HG03354 (cell line): ENCODE measurements around the gene ATXN1.
"Not testable (repeated sequence)": the region's sequence is repeated elsewhere in the genome, so short reads cannot be mapped to it uniquely, and the experiment has no call there.

Experiments
- ATAC-seq: cut with Tn5 transposase; IDR thresholded peaks from one replicate; pipeline ENCODE4 v1.9.1; 2021; ENCODE audit warnings: mild to moderate bottlenecking; ENCODE audit not compliant: unreplicated experiment, poor library complexity, severe bottlenecking

ATXN1 gene

DNA sequence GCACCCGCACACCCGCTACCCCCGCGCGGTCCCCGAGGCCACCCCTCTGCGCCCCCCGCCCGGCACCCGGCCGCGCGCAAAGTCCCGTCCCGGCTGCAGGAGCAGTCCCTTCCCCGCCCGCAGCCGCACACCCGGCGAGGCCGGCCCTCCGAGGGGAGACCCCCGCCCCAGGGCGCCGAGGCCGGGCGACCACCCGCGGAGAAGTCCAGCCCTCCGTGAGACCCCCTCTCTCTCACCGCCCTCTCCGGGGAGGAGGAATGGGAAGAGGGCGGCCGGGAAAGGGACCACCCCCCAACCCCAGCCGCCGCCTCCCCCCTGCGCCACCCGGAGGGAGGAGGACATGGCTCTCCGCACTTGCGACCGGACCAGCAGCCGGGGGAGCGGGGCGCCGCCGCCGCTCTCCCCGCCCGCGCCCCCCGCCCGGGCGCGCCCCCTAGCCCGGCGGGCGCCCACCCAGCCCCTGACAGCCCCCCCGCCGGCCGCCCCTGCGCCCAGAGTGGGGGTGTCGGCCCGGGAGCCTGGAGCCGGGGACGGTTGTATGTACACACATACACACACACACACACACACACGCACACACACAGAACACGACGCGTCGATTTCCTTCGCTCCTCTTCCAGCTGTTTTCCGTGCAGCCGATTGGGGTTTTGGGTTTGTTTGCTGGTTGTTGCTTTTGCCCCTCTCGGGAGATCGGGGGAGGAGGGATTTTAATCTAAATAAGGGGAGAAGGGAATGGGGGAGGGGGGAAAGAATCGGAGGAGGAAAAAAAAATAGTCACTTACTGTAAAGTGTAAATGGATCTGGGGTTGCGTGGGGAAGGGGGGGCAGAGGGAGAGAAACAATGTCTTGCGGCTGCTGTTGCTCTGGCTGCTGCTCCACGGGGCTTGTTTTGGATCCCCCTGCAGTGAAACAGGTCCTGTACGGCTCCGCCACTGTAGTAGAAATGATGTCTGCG lies at the start of gene ATXN1:
TSS of gene ATXN1 (minus strand) at position 945 of the 955 bp plus-strand sequence.
- no peak for ATAC-seq

DNA sequence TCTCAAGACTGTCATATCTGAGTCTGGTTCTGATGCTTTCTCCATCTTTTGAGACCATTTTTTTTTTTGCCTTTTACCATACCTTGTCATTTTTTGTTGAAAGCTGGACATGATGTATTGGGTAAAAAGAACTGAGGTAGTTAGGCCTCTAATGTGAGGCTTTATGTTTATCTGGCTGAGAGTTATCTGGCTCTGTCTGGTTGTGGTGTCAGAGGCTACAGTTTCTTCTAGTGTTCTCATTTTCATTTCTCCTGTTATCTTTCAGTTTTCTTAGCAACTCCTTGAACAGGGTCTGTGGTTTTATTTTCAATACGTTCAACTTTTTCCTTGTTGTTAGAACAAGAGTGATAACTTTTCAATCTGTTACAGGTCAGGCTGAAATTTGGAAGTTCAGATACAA lies 49.2 kb upstream of the ATXN1 start:
- ATAC-seq, result no peak

DNA sequence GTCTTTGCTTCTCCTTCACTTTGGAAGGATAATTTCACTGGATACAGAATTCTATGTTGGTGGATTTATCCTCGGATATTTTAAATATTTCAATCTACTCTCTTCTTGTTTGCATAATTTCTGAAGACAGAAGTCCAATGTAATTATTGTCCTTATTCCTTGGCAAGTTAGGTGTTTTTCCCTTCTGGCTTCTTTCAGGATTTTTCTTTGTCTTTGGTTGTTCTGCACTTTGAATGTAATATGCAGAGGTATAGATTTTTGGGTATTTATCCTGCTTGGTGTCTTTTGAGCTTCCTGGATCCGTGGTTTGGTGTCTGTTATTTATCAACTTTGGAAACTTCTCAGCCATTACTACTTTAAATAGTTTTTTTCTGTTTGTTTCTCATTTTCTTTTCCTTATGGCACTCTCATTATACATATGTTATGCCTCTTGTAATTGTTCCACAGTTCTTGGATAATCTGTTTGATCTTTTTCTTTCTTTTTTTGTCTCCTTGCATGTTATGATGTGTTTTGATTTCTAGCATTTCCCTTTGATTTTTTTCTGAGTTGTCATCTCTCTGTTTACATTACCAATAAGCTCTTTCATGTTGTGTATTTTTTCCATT lies 48.6 kb upstream of the ATXN1 start:
- no peak for ATAC-seq

DNA sequence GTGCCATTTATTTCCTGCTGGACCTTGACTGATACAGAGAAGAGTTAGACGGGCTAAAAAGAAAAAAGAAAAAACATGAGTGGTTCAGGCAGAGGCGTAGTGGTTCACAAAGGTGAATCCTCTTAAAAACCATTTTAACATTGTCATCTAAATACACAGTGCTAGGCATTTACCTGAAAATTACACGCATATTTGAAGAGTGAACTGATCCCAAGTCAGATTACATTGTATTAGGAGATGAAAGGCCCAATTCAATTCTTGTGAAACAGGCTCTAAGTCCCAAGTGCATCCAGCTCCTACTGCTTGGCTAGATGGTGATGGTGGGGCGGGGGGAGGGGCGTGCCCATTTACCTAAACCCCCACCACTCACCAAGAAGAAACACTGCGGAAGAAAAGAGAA lies 46.7 kb upstream of the ATXN1 start:
- no peak for ATAC-seq

DNA sequence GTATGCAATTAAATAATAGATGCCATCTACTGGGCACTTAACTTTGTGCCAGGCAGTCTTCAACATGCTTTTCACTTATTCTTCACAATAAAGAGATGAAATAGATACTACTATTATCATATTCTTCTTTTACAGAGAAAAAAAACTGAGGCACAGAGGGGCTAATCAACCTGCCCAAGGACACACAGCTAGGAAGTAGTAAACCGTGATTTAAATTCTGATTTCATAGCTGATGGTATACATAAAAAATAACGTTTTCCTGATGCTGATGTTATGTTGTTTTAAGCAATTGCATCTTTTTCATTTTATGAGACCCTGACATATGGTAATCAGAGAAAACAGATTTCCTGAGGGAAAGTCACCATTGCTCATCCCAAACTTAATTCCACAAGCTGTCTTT lies 45.1 kb upstream of the ATXN1 start:
- no peak for ATAC-seq

DNA sequence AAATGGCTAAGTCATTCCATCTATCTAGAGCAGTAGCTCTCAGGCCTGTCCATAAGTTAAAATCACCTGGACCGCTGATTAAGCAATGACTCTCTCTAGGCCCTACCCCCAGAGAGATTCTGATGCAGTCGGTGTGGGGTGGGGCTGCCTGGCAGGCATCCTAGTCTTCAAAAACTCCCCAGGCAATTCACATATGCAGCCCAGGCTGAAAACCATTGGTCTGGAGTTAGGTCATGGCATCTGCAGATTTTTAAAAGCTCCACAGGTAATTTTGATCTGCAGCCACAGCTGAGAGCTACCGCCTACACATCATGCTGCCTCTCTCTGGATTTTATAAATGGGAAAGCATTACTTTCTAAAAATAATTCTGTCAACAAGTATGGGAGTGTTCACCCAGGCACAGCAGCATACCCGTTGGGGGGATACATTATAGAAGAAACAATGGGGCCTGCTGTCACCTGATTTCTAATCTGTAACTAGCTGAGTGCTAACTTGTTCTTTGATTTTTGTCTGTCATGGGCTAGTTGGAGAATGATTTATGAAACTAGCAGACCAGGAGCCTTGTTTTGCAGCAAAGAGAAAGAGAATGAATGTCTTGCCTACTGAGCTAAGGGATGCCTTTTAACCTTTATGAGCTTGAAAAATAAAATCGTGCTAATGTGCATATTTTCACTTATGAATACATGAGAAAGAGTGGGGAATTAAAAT lies 44.1 kb upstream of the ATXN1 start:
- no peak for ATAC-seq

DNA sequence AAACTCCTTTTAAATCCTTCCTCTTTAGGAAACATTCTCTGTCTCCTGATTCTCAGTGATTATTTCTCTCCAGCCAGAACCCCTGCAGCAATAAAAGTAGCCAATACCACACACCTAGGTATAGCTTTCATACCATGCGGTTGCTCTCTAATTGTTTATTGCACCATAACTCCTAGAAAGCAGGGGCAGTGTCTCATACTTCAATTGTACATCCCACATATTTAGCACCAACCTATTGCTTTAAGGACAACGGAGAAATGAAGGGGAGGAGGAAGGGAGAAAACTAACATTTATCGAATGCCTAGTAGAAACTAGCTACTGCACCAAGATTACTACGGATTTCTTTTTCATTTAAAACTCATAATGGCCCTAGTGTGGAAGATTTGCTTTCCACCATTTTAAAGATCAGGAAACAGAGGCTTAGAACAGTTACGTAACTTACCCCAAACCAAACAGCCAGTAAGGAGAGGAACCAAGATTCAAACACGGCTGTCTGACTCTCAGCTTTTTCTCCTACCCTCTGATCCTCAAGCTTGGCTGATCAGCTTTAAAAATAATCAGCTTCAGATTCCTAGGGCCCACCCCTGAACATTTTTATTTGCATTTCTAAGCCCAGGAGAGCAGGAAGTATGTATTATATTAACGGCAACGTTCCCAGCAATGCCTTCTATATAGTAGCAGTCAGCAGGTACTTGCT lies 43.4 kb upstream of the ATXN1 start:
- no peak for ATAC-seq

DNA sequence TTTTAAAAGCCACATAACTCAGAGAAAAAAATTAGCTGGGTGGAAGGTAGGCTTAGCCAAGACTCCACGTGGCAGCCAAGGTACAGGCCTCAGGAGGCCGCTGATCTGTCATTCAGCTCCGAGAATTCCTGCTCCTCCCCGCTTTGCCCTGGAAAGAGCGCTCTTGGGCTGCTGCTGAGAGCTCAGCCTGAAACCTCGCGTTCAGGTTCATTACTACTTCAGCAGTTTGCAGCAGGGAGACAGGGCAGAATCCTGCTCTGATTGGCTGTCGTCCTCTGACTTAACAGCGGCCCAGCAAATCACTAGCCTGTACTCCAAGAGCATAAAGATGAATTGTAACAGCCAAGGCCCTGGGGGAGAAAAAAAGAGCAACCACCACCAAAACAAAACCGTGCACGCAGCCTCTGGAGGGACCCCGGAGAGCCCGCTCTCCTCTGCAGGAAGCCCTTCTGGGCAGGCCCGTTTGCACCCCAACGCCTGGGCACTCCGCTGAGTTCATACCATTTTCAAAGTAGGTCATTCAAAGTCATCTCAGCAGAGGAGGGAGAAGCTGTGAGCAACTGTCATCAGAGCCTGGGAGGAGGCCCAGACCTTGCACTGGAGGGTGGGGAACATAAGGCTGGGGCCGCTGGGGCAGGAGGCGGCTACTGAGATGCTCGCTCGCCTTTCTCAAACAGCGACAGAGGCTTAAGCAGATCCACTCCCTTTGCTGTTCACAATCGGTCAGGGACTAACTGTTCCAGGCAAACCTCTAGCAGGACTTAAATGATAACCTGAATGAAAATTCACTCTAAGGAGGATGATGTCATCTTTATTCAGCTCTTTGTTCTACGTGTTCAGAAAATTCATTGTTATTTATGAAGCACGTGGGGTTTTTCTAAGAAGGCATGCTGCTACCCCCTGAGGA lies 42.3 kb upstream of the ATXN1 start:
- no peak for ATAC-seq

DNA sequence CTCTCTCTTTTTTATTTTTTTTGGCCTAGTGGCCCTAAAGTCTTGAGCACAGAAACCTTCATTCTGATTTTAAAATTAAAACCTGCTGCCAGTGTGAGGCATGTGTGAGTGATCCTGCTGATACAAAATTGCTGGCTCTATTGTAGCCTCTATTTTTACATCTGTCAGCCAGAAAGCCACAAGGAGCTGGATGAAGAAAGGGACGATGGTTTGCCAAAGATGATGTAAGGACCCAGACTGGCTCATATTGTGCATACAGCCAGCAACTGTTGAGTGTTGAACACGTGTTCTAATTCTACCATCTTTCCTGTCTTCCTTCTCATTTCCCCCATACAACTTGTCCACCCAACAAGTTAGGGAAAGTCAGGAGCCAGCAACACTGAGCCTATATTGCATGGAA lies 40.8 kb upstream of the ATXN1 start:
- no peak for ATAC-seq

DNA sequence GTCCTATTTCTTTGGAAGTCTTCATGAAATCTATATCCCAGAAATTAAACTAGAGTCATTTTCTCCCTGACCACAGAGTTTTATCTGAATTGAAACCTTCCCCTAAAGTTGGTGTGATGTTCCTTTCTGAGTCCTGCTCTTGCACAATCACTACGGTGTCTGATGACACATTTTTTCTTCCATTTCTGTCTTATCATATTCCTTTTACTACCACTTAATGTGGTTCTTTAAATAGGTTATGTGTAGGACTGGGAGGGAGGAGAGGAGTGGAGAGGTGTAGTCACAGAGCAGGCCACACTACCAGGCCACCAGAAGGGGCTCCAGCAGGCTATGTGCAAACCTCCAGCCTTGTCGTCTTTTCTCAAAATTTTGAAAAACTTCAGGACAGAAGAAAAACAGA lies 39.7 kb upstream of the ATXN1 start:
- ATAC-seq, result no peak

DNA sequence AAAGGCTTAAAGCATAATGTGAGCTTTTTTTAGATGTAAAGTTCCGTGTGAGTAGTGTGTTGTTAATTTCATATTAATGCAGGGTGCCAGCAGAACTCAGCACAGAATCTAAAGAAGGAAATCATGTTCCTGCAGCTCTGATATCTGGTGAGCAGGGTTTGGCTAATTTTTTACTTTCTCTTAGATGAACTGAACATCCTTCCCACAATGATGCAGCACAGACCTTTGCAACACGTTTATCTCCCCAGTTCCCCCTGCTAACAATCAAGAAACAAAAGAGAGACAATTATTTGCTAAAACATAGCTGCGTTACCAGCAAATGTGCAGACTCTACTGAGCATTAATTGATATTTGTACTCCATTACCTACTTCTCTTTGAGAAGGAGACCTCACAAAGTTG lies 39.1 kb upstream of the ATXN1 start:
- ATAC-seq, result no peak

DNA sequence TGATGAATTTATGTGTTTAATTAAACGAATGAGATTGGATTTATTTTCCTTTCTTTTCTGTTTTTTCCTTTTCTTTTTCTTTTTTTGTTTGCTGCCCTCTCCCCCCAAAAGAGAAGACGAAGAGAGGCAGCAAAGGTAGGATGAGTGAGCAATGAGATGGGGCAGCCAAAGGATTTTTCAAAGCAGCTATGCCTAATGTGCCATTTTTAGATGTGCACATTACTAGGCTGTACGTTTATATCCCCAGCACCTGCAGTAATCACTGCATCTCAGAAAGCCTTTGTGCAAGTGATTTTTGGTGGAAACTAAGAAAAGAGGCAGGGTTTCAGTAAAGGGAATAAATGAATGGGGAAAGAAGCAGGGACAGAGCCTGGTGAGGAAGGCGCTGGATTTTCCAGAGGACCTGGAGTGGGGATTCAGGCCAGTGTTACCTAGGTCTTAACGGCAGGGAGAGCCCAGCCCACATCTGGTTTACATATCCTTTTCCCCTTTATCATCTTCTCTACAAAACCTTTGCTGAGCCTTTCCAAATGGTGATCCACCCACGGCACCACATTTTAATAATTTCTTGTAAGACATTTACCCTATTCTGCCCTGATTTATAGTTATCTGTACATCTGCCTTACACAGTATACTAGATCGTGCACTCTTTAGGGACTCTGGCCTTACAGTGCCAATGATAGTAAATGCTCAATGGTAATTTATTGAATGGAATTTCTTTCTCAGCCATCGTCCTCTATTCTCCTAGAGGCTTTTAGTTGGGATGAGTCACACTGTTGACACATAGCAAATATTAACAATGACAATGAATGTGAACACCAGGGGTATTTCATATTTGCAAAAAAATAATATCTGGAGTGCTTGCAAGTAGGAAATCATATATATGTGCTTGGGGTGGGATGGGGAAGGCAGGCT lies 38.3 kb upstream of the ATXN1 start:
- ATAC-seq, result no peak

DNA sequence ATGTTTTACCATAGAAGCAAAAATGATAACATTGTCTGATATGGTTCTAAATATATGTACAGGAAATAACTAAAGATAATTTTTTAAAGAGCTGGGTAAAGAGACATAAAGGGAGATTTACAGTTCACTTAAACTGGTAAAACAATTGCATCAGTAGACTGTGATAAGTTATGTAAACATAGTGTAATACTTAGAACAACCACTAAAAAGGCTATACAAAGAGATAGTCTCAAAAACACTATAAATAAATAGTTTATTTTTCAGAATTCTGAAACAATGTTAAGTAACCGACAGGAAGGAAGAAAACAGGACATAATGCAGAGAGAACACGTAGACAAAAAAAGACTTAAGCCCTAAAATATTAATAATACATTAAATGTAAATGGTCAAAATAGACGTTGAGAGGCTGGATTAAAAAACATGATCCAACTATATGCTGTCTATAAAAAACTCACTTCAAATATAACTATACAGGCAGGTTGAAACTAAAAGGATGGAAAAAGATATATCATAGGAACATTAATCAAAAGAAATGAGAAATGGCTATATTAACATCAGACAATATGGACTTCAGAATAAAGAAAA lies 32.7 kb upstream of the ATXN1 start:
- no peak for ATAC-seq

DNA sequence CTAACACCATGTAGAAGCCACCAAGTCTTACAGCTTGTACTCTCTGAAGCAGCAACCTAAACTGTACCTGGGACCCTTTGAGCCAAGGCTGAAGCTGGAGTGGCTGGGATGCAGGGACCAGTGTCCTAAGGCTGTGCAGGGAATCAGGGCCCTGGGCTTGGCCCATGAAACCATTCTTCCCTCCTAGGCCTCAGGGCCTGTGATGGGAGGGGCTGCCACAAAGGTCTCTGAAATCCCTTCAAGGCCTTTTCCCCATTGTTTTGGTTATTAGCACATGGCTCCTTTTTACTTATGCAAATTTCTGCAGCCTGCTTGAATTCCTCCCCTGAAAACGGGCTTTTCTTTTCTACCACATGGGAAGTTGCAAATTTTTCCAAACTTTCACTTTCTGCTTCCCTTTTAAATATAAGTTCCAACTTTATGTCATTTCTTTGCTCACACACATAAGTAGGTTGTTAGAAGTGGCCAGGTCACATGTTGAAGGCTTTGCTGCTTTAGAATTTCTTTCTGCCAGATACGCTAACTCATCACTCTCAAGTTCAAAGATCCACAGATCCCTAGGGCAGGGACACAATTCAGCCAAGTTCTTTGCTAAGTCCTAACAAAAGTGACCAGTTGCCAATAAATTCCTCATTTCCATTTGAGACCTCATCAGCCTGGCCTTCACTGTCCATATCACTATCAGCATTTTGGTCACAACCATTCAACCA lies 28.2 kb upstream of the ATXN1 start:
- ATAC-seq, result no peak

DNA sequence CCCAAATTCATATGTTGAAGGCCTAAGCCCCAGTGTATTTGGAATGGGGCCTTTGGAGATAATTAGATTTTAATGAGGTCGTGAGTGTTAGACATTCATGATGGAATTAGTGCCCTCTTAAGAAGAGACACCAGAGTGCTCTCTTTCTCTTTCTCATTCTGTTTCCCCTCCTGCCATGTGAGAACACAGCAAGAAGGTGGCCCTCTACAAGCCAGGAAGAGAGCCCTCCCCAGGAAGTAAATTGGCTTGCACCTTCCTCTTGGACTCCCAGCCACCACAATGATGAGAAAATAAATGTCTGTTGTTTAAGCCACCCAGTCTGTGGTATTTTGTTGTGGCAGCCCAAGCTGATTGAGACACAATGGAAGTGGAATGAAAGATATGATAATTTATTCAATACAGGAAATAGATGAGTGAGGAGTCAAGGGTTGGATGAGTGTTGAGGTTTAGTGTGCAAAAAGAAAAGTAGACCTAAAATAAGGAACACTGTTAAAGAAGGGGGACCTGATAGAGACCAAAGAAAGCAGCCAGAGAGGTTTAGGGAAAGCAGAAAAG lies 25.9 kb upstream of the ATXN1 start:
- ATAC-seq, result no peak

DNA sequence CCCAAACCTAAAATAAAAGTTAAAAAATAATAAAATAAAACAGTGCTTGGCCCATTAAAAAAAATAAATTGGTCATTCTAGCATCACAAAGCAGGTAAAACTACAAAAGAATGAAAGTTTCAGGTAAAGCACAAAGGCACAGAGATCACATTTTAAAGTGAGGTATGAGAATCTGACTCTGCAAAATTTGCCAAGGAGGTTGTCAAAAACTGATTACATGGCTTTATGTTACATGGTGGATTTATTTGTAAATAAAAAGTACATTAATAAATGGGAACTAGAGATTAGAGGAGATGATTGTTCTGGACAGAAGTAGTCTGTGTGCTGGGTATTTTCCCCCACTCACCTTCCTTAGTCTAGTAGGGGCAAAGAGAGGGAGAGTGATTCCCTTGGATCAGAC lies 24.2 kb upstream of the ATXN1 start:
- ATAC-seq, result no peak

DNA sequence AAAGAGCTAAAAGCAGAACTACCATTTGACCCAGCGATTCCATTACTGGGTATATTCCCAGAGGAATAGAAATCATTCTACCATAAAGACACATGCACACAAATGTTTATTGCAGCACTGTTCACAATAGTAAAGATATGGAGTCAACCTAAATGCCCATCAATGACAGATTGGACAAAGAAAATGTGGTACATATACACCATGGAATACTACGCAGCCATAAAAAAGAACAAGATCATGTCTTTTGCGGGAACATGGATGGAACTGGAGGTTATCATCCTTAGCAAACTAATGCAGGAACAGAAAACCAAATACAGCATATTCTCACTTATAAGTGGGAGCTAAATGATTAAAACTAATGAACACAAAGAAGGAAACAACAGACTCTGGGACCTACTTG lies 23.7 kb upstream of the ATXN1 start:
- ATAC-seq, result not testable (repeated sequence)
